GM21360 (cell line): ENCODE results near the gene FOXJ3.

Experiments used
- ATAC-seq: cut with Tn5 transposase; IDR thresholded peaks from one replicate; pipeline ENCODE4 v1.9.1; 2021; ENCODE audit warnings: mild to moderate bottlenecking, moderate library complexity; ENCODE audit not compliant: unreplicated experiment

FOXJ3 gene

DNA sequence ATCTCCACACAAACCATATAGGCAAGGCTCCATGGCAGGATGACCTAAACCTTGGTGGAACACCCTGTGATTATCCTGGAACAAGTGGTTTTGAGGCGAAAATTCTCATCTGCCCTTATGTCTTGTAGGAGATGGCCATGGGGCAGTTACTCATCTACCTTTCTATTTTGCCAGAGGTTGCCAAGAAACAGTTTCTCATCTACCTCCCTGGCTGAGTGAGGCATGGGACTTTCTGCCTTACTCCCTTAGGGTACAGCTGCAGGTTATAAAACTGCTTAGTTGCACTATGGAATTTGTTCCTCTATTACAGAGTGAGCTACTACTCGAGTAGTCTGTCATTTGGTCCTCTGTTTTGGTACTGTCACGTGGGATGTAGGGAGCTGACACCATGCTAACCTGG is 139.2 kb downstream of the FOXJ3 start:
- ATAC-seq: no peak

DNA sequence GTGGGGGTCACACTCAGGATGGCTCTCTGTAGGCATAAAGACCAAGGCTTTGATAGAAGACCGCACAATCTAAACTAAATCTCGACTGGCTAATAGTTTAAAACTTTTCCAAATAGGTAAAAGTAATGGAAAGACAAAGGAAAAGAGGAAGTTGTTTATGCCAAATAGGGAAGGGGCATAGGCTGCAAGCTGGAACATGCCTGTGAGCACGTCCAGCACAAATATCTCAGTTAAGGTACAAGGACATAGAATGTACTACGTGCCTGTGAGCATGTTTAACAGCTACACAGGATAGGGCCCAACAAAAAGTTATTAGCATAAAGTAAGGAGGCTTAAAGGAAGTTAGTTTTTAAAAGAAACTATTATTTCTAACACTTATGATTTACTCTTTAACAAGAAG is 142.9 kb downstream of the FOXJ3 start:
- ATAC-seq: no peak

DNA sequence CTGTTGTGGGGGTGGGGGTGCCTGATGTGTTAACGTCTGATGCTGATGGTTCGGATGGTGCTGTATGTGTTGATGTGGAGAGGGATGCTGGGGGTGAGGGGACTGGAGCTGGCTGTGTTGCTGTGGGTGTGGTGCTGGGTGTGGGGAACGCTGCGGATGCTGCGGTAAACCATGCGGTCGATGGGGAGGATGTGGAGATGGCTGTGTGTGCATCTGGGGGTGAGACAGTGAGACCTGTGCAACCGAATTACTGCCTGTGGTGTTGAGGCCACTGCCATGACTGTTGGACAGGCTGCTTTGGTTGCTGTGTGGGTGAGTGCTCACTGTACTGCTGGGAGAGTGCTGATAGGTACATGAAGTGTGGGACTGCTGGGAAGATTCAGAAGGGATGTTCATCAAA is 143.7 kb downstream of the FOXJ3 start:
- no peak for ATAC-seq

DNA sequence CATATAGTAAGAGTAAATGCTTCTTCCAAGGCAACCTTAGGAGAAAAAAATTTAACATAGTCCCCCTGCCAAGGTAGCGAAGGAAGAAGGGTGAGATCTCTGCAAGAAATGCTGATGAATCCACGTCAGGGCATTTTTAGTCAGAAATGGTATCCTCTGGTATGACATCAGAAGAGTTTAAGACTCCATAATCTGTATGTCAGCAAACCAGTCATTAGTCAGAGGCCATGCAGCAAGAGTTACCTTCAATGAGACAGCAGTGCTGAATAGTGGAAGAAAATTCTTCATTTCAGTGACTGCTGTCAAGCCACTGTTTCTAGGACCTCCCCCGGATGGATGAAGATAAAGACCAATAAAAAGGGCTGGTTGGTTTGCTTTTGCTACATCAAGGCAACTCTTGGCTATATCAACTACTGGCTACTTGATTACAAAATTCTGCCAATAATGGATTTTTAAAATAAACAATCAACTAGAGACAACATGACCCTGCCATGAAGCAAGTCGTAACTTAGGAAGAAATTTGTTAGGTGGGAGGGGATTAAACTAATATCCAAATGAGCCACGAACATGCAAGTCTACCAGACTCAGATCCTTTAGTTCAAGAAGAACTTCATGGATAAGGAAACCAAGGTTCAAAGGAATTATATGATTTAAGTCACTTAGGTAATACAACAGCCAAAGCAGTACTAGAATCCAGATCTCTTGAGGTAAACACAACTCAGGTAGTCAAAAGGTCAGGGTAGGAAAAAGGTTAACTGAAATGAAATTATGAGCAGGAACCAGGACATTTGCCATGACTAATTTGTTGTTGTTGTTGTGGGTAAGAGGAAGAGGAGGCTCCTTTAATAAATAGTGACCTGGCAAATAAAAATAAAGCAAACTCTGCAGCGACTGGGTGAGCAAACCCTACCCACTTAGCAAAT is 144.8 kb downstream of the FOXJ3 start:
- ATAC-seq: no peak

DNA sequence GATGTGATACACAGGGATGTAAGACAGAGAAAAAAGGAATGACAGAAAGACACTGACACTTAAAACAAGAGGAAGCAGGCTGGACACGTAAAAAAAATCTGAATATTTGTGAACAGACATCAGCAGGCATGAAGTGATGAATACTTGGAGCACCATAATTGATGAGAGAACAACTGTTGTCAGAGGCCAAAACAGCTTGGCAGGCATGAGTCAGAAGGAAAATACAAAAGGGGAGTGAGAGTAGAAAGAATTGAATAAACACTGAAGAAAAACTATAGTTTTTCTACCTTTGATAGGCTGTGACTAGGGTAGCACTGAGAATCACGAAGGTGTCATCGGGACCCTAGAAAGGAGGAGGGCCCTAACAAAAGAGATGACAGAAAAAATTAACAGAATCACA is 148.9 kb downstream of the FOXJ3 start:
- no peak for ATAC-seq

DNA sequence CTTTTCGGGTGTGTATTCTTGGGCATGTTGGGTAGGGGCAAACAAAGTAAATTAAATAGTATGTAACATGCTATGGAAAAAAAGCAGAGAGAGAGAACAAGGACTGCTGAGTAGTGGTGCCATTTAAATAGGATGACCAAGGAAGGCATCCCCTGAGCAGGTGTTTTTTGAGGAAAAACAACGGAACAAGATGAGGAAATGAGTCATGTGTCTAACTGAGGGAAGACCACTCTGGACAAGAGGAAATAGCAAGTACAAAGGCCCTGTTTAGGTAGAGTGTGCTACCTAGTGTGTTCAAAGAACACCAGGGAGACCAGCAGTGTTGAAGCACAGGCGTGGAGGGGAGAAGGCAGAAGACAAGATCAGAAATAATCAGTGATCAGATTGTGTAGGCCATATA is 150.4 kb downstream of the FOXJ3 start:
- ATAC-seq: no peak

DNA sequence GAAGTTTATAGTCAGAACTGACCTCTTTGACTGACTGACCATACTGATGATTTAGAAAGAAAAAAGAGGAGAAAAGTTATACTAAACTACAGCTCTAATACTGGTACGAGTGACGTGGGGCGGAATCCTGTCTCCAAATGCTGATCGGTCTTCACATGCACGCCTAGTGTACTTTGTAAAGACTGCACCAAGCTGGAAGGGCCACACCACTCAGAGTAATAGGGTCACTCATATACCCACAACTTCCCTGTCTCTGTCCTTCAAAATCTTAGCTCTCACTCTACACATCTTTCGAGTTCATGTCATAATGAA is 151.1 kb downstream of the FOXJ3 start:
- ATAC-seq: no peak

DNA sequence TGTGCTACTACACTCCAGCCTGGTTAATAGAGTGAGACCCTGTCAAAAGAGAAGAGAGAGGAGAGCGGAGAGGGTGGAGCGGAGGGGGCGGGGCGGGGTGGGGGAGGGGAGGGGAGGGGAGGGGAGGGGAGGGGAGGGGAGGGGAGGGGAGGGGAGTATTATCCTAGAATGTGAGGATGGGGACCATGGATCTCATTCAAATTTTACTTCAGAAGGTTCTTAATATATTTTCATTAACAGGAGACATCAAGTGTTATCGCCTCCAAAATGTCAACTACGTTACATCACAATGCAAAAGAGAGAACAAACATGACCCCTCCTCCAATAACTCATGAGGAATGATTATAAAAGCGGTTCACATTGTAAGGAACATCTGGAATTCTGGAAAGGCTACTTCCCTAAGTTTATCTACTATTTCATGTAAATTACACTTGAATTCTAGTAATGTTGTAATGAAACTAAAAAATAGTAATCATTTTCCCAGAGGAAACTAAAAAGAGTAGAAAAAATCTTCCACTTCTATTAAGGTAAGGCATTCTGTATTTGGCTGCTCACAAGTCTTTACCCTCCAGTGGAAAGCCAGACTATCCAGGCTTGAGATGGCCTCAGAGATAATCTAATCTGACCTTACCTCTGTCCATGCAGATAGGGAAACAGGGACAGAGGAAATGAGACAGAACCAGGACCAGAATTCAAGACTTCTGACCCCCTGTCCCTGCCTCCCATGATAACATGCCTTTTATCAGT is 151.7 kb downstream of the FOXJ3 start:
- ATAC-seq: no peak

DNA sequence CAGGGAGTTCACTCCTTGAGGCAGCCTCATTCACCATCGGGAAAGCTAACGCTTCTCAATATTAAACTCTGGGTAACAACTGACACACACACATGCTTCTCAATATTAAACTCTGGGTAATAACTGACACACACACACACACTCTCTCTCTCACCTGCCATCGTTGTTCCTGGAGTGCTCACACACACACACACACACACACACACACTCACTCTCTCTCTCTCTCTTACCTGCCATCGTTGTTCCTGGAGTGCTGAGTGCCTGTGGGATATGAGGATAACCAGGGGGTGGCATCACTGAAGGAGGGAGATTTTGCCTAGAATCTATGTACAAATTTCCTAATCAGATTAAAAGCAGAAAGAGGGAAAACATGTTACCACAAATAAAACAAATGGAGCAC is 153.3 kb downstream of the FOXJ3 start:
- ATAC-seq: no peak

DNA sequence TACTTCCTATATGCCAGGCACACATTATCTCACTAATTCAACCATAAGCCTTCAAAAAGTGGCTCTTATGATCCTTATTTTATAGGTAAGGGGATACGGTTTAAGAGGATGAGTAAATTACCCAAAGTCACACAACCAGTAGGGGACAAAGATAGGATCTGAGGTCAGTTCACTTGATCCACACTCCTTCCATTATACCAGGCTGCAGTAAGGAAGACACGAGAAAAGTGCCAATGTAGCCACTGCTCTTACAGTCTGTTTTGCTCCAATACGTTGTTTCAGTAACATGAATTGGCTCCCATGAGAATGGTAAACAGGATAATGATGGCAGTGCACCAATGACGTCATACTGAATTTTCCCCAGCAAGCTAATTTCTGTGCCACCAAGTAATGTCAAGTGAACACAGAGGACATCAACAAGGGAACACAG is 155.1 kb downstream of the FOXJ3 start:
- ATAC-seq: no peak

DNA sequence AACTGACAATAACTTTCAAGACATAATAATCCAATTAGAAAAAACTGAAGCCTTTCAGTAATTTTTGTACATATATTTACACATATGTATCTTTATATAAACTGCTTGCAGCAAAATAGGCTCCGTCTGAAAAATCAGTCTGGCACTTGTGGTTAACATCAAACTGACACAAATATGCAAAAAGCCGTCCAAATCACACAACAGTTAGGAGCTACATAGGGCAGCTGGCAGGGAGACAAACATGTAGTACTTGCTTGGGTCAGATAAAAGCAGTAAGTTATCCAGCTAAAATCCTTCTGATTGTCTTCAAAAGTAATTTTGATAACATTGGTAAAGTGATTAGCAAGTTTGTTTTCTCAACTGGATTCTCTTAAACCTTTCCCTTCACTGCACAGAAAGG is 155.8 kb downstream of the FOXJ3 start:
- ATAC-seq: no peak

DNA sequence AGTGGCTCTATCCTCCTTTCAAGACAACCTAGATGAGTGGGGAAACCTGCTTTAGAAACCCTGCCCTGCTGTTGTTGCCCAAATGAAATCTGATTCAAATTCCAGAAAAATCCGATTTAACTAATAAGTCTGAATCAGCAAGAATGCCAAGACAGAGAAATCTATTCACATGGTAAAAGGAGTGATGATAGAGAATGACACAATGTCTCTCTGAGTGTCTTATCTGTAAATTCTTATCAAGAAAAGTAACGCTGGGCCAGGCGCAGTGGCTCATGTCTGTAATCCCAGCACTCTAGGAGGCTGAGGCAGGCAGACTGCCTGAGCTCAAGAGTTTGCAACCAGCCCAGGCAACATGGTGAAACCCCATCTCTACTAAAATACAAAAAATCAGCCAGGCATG is 156.8 kb downstream of the FOXJ3 start:
- no peak for ATAC-seq

DNA sequence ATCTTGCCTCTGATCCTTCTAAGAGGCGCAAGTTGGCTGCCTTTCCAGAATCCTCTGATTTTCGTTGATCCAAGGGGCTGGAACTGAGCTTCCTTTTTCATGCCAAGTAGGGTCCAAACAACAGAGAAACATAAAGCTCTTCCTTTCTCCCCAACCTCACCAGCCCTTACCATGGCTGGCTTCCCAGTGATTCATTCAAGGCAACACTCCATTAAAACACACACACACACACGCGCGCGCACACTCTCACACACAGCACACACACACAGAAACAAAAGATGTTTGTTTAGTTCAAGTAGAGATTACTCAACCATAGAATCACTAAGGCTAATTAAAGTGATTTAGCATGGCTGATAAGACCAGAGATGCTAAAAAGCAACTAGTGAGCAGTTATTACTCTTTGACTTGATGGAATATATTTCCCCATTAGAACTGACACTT is 157.5 kb downstream of the FOXJ3 start:
- ATAC-seq: no peak

DNA sequence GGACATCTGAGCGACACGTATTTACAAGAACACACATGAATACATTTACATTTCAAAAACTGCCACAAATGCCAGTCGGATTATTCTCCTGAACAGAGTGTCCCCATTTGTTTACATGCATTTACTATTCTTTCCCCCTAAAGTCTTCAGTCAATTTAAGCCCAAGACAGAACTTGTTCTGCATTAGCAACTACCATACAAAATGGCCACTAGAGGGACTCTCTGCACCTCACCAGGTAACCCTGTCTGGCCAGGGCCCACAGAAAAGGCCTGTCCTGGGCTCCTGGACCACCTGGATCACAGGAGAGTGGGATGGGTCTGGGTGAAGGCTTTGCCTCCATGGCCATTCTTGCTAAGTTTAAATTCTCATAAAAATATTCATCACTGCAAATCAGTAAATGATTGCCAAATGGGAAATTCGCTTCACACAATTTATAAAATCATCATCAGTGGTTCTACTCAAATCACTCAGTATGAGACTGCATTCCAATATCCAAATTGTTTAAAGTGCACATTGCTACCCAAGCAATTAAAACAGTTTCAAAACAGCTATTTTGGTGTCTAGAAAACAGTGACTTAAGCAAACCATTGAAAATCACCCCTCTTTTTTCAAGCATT is 158.0 kb downstream of the FOXJ3 start:
- no peak for ATAC-seq

DNA sequence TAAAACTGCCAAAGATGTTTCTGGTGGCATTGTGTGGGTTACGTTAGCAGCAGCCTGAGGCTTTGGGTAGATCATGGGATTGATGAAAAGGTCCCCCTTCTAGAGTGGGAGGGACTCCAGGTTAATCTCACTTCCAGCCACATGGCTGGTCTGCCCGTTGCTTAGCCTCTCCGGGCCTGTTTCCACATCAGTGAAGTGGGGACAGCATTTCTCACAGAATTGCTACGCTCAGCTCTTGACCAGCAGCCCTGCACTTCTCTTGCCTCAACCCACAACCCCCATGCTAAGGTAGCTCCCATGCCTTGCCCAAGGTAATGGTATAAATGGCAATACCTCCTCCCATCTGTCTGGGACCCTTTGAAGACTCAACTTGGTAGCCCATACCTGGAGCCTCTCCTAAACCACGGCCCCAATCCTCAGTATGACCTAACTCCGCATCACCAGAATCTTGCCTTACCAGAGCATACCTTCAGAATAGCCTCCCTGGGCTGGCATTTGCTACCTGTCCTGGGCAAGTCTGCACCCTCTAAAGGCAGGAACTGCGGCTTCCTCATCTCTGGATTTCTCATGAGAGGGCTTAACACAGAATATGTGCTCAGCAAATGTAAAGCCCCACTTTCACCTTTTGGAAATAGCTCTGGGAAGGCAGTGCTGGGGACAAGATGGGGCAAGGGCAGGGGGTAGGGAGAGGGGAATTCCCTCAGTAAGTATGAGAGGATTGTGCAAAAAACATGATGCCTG is 159.6 kb downstream of the FOXJ3 start:
- ATAC-seq: no peak

DNA sequence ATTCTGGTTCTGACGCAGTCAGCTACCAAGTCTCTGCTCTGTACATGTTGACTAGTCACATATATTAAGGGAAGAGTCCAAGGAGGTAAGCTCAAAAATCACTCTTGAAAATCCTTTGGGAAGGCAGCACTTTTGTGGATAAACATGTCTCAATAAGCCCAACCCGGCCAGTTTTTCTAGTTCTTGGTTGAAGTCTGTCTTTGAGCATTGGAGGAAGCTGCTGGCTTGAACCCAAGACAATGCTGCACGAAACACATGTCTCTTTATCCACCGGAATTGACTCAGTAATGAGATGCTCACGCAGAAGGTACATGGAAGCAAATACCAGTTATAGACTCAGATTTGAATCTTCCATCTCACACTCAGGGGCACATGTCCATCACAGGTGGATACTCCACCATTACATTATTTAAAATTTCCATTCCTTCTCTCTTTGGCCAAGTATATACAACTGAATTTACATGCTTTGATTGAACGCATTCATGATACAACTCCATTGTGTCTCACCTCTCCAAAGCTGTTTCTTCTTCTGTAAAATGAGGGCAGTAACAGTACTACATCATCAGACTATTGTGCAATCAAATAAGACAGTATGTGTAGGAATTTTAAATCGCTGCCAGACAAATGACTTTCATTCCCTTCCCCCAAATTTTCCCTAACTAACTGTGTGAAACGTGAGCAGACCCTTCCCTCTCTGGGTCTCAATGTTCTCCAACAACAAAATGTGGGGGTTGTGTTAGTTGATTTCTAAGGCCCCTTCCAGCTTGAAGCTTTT is 160.9 kb downstream of the FOXJ3 start:
- ATAC-seq: no peak

DNA sequence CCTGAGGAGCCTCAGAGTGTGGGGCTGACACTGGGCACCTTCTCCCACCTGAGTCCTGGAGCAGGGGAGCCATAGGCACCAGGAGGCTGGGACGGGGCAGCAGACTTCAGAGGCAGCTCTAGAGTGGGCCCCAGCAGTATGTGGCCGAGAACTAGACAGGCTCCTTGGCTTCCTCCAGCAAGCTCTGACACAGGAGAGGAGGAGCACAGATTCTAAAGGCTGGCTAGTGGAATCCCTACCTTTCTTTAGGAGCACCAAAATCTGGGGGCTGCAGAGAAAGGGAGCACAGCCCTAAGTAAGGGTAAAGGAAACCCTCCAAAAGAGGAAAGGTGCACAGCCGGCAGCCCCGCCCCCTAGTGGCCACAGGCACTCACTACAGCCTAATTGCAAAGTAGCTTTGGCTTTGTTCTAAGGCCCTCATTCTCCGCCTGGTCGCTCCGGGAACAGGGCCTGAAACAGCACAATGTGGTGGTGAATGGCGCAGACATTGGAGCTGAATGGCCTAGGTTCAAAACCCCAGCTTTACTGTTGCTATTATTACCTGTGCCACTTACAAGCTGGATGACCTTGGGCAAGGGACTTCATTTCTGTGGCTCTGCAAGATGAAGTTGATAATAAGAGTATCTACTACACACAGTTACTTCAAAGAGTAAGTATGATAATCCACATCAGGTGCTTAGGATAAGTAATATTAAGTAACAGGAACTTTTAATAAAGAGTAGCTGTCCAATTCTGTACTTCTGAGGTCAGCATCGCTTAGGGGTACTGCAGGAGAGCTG is 161.7 kb downstream of the FOXJ3 start:
- ATAC-seq: no peak

DNA sequence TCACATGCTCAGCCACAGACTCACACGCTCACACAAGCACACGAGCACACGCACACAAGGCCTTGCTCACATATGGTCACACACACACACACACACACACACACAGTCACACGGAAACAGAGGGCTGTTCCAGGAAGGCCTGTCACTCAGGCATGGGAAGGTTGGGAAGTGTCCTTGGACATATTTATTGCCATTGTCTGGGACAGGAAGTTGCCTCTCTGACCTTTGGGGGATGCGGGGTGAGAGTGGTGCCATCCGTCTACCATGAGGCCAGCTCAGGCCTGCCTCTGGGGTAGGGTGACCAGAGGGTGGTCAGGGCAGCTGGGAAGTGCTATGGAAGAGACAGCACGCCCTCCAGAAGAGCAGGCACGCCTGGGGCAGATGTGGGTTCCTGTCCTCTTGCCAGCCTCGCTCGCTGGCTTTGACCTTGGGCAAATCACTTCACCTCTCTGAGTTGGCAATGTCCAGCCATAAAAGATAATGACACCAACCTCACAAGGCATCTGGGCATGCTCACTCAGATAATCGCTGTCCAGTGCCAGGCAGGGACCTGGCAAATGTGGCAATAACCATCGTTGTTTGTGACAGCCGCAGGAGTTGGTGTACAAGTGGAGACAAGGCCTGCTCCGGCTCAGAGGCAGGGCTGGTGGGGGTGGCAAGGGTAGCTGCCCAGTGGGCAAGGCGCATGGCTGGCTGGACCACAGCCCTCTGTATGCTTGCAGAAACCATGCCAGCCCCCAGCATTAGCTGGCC is 162.5 kb downstream of the FOXJ3 start:
- no peak for ATAC-seq

DNA sequence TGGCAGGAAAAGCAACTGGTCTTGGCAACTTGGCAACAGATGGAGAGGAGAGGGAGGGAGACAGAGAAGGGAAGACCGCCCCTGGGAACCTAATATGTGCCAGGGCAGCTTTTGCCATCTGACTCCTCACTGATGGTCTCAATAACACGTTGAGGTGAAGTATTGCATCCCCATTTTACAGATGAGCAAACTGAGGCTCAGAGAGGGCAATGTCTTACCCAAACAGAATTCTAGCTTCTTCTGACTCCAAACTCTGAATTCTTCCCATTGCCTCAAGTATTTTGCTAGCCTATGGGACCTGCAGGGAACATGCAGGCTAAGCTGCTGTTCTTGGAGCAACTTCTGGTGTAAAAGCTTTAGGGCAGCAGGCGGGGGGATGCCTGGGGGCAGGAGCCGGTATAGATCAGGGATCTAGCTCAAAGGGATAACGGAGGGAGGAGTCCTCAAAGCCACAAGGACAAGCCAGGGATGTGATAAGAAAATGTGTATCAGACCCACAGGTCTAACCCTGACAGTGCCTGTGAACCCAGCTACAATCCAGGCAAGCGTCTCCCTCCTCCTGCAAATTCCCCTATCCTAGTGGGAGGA is 163.3 kb downstream of the FOXJ3 start:
- ATAC-seq: no peak
